Ramos (cell line): ENCODE results near the gene IQGAP3.

Experiments used
- in situ Hi-C: fragments of 300-500 bp; cut with MboI; formaldehyde crosslinking; loops from one replicate; pipeline ENCODE4 v1.14.3; 2022; ENCODE audit warnings: low sequenced_read_pairs; ENCODE audit not compliant: unreplicated experiment

Gene IQGAP3

GRCh38 chr1:156522443-156522970, 49.9 kb downstream of the IQGAP3 start:
- in situ Hi-C loops: no loop called here

DNA sequence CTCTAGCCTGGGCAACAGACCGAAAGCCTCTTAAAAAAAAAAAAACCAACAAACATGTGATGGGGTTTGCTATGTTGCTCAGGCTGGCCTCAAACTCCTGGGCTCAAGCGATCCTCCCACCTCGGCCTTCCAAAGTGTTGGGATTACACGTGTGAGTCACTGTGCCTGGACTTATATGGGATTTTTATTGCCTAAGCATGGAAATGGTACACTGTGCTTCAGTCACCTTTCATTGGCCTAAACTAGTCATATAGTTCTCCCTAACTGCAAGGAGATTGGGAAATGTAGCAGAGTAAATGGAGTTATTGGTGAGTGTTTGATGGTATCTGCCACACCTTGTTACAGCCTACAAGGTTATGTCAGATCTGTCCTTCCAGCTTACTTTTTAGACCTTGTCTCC, 54.6 kb downstream of the IQGAP3 start:
- in situ Hi-C loops: no loop called here

GRCh38 chr1:156516821-156517220, 55.5 kb downstream of the IQGAP3 start:
- in situ Hi-C loops: no loop called here

GRCh38 chr1:156515956-156516355, 56.4 kb downstream of the IQGAP3 start:
- in situ Hi-C loops: no loop called here

DNA sequence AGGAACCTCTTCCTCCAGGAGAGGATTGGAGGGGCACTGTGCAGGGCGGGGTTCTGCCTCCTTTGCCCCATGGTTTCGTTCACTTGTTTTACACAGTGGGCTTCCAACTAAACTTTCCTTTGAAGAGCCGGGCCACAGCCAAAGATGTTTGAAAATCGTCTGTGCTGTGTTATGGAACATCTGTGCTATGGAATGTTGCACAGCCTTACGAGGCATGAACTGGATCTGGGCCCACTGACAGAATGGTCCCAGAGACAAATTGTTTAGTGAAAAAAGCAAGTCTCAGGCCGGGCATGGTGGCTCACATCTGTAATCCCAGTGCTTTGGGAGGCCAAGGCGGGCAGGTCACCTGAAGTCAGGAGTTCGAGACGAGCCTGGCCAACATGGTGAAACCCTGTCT, 59.2 kb downstream of the IQGAP3 start:
- in situ Hi-C loops: no loop called here

- in situ Hi-C loops: no loop called here
Observed at GRCh38 chr1:156511644-156512043, 60.7 kb downstream of the IQGAP3 start.

- in situ Hi-C loops: no loop called here
Observed at GRCh38 chr1:156510709-156511108, 61.7 kb downstream of the IQGAP3 start.

DNA sequence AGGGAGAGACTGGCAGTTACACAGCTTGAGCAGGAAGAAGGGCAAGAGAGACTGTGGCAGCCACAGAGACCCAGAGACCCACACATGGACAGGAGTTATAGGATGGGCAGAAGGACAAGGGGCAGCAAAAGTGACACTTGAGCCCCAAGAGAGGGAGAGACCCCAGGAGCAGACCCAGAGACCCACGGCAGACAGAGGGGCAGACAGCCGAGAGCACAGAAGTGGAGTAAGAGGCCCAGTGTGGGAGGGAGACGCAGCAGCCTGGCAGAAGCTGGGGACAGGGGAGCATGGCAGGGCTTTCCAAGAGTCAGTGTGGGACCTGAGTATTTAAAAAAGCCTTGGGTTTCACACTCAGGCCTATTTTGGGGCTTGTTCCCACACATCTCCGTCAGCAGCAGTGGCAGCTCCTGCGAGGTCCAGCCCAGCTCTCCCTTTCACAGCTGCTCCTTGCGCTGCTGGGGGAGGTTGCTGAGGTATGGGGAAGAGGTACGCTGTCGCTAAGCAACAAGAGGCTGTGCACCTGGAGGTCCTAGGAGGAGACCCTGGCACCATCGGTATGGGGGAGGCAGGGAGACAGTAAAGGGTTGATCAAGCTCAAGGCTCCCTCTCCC, 62.8 kb downstream of the IQGAP3 start:
- in situ Hi-C loops: no loop called here

DNA sequence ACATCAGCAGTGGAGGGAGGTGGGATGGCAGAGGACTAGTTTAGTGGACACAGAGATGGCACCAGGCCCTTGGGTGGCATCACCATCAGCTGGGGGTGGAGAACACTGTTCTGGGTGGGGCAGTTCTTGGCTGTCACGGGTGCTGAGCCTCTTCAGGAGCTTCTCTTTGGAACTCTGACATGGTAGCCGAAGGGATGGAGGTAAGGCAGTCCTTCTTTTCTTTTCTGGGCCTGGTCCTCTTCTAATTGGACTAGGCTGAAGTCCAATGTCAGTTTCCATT, 63.5 kb downstream of the IQGAP3 start:
- in situ Hi-C loops: no loop called here

DNA sequence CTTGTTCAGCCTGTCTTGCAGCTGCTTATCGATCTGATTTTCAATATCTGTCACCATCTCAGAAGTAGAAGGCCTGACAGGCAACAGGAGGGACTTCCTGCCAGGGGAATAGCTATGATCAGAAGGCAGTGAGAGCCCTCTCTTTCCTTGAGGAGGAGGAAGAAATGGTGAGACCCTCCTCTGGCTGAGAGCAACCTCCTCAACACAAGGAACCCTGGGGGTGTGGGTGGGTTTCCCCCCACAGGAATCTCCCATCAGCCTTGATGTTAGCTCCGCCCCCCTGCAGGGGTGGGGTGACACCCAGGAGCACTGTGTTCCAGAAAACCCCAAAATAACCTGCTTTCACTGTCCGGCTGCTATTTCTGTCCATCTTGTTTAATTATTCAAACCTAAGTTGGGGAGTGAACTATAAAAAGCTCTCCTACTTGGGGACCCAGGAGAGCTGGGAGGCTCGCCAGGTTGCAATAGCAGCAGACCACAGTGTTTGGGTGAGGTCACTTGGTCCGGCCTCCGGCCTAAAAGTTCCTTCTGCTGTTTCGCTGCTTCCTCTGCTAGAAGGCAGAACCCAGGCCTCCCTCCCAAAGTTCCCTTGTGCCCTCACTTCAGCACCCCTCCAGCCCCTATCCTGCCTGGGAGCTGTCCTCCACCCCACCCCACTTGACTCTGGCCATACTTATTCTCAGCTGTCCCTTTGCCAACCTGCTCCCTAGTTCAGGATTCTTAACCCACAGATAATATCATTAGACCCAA, 64.0 kb downstream of the IQGAP3 start:
- in situ Hi-C loops: no loop called here

DNA sequence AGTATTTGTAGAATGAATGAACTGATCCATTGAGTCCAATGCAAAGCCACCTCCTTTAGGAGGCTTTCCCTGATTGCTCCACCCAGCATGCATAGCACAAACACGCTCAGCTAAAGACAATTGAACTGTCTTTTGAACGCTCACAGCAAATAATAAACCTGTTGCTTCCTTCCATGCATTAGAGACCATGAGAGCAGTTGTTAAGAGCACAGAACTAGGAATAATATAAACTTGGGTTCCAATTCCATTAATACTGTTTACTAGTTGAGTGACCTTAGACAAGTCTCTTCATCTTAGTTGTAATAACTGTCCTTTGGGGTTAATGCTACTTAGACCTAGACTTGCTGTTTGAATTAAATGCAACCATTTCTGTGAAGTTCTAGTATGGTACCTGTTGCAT, 65.9 kb downstream of the IQGAP3 start:
- in situ Hi-C loops: no loop called here

DNA sequence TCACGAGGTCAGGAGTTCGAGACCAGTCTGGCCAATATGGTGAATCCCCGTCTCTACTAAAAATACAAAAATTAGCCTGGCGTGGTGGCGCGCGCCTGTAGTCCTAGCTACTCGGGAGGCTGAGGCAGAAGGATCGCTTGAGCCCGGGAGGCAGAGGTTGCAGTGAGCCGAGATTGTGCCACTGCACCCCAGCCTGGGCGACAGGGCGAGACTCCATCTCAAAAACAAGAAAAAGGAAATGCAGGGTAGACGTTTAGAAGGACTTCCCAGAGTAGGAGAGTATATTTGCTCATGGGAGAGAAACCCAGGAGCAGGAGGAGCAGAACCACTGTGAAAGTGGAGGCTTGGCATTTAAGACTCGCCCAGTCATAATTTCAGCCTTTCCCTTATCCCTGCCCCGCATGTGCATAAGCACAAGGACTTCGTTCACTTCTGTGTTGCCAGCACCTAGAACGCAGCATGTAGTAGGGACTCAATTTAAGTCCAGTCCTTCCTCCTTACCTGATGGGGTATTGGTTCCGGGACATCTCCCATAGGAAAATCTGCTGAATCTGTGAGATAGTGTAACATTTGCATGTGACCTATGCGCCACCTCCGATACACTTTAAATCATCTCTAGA, 66.6 kb downstream of the IQGAP3 start:
- in situ Hi-C loops: no loop called here

DNA sequence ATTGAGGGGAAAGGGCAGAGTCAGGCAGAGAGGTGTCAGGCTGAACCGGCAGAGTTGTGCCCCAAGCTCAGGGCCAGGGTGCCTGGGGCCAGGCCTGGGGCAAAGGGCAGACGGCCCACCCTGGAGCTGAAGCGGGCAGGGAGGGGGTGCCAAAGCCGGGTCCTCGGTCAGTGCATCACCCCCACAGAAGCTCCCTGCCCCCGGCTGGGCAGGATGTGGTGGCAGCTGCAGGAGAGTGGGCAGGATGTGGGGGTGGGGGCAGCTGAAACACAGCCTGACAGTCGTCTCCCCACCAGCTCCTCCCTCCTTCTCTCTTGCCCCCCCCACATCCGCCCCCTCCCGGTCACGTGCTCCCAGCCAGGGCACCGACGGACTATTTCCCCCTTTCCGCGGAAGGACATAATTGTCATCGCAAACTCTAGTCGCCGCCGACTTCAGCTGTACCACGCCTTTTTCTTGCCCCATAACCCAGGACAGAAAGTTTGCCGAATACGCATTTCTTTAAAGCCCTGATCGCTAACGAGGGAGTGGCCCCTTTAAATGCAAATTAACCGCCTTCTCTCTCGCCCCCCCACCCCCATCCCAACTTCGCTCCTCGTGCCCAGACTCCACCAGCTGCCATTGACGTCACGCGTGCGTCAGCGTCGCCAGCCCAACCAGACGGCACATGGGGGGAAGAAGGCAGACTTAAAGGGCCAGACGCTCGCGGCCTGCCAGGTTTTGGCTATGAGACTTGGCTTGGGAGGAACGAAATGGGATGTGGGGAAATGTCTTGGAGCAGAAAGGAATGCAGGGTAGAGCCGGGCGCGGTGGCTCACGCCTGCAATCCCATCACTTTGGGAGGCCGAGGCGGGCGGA, 67.3 kb downstream of the IQGAP3 start:
- in situ Hi-C loops: no loop called here

DNA sequence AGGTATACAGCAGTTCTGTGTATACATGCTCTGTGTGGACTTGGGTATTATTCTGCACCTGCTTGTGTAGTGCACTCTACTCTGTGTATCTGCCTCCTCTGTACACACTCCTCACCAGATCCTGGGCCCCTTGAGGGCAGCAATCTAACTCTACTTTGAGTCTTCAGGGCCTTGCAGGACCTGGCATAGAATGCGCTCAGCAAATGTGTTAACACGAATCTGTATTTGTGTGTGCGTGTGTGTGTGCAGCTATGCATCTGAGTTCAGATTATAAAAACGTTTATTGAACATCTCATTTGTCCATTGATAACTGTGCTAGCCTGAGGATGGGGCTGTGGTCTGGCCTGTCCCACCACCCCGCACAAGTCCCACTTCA, 67.9 kb downstream of the IQGAP3 start:
- in situ Hi-C loops: no loop called here

DNA sequence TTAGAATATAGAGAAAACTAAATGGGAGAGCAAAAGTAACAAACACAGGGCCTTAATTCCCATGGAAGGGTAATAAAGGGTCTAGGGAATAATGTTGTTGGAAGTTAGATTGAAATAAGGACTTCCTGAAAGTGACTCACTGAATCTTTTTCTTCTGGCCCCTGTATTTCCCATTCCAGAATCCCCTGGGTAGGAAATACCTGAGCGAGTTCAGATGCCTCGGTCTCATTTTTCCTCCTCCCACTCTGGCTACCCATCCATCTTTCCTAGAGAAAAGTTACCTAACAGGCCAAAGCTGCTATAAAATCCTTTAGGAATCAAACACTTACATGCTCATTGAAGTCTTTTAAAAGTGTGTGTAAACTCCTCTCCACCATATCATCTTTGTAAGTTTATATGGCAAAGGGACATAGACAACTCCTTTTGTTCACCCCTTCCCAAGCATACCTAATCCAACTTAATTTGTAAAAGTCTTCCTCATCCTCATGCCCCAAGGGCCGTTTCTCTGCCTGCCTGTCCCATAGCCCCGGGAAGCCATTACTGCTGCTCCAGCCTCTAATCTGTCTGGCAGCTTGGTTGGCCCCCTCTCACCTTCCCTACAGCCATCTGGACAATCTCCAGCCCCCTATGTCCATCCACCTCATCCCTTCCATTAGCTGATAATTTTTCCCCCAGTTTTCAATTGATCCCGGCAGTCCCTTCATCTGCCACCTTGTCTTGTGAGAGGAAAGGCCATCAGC, 68.5 kb downstream of the IQGAP3 start:
- in situ Hi-C loops: no loop called here

DNA sequence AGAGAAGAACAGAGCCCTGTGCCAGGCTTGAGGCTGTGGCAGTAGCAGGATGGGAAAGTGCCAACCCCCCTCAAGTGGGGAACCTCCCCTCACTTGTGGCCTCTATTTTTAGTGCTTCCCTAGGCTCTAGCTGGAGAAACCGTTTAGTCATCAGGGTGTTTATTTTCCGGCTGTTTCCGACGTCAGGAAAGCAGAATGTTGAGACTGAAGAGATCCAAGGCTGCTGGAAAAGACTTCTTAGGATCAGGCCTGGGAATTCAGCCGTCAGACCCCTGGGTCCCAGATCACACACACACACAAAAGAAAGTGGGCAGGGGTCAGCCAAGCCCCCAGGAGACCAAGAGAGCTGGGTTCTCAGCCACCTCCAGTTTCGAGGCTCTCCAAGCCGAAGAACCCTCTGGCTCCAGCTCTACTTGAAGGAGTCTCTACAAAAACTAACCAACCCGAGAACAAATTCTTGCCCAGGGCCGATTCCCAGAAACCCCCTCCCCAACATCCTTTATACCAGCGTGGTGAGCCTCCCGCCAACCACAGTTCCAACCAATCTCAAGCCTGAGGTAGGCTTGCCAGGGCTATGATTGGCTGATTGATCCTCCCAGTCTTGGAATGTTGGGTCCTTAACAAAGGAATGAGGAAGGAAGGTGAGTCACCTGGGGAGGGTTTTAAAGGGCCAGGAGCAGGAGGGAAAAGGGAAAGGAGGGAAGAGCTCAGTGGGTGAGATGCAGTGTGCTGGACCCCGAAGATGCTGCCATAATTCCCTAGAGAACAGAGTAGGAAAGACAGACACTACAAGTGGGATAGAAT, 69.3 kb downstream of the IQGAP3 start:
- in situ Hi-C loops: no loop called here

DNA sequence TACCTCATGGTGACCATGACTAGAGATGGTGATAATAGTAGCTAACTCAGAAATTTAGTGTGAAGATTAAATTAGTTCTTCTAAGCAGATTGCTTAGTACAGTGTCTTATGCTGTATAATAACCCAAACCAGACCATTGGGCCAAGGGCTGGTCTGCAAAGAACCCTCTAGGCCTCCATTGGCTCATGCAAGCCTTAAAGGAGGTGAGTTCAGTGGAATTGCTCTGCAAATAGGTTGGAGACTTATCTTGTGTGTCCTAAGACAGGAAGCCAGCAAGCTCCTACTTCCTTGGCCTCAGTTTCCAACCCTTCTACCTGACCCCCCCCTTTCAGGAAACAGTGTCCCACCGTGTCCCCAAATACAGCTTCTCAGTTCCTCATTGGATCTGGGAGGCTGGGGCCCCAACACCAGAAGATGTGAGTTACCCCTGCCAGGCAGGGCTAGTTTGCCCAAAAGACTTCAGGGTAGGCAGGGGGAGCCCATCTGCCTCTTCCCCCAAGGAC, 69.9 kb downstream of the IQGAP3 start:
- in situ Hi-C loops: no loop called here

DNA sequence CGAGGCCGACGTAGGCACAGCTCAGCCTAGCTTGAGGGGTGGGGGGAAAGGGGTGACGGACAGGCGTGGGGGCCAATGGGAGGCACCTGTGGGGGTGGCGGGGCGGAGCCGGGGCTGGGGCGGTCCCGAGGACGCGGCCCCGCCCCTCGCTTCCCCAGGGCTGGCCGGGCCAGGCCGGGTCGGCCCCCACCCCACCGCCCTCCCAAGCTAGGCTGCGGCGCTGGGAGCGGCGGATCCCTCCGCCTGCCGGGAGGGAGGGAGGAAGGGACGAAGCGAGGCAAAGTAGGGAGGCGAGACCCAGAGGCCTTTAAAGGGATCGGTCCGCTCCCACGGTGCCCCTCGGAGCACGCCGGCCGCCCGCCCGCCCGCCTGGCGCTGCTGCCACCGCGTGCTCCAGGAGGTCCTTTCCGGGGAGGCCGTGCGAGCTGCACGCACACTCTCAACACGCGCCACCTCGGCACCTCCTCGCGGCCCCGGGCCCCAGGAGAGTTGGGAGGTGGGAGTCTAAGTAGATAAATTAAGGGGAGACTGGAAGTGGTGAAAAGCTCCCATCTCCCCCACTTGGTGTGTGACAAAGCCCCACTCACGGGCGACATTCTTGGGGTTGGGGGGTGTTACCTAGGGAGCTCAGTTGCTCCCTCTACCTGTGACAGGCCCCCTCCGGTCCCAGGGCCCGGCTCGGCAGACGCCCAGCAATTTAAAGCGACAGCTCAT, 71.4 kb downstream of the IQGAP3 start:
- in situ Hi-C loops: no loop called here

GRCh38 chr1:156500543-156500792, 71.9 kb downstream of the IQGAP3 start, which contains the start of gene MEF2D:
Gene MEF2D (minus strand): TSS chr1:156500775. CDS start chr1:156483292, 17,483 bp downstream.
- in situ Hi-C loops: no loop called here
